Naive thymus-derived CD8-positive, alpha-beta T cell (primary cell): ENCODE results near the gene ZNF821. TPM values are rescaled to one million over a fixed set of nuclear protein-coding genes. Genes with fewer than 3 reads are reported as not detected.
"Not testable (repeated sequence)": the region's sequence is repeated elsewhere in the genome, so short reads cannot be mapped to it uniquely, and the experiment has no call there.

ENCODE experiments used
- ATAC-seq, 2 donors: fragments of 150-1000 bp; cut with Tn5 transposase in 1 of 2; sonication (Bioruptor Pico), chemical (Tn5 transposase) in 1 of 2; 1 replicate in 1 of 2; 2 replicates in 1 of 2; pipeline ENCODE4 v1.10.0; 2021; ENCODE audit warnings: mild to moderate bottlenecking in 2 of 2, moderate library complexity in 2 of 2
- POLR2A ChIA-PET: fragments of 350-600 bp; sonication (Branson Sonifier 250); formaldehyde crosslinking; loops from one replicate; lab custom pipeline; 2021; ENCODE audit warnings: antibody characterized with exemption; lab: Charles Lee
- DNase-seq, 10 donors: peaks; one replicate each; pipeline versions ENCODE4 v3.0.0 to v3.0.0-alpha.2; 2020 to 2022
- H3K27ac Mint-ChIP-seq, 10 donors: one replicate each; pipeline ENCODE4 v1.8.0; 2020 to 2022; ENCODE audit warnings: mild to moderate bottlenecking in 10 of 10, mixed read lengths in 10 of 10, moderate library complexity in 4 of 10, inconsistent platforms in 1 of 10
- H3K27me3 Mint-ChIP-seq, 5 donors: one replicate each; pipeline ENCODE4 v1.8.0; 2021 to 2022; ENCODE audit warnings: mixed read lengths in 5 of 5
- H3K36me3 Mint-ChIP-seq, 3 donors: one replicate each; pipeline ENCODE4 v1.8.0; 2020 to 2022; ENCODE audit warnings: mixed read lengths in 3 of 3, mild to moderate bottlenecking in 2 of 3, inconsistent platforms in 1 of 3
- H3K4me1 Mint-ChIP-seq, 4 donors: one replicate each; pipeline ENCODE4 v1.8.0; 2021 to 2022; ENCODE audit warnings: mixed read lengths in 4 of 4
- H3K4me3 Mint-ChIP-seq, 10 donors: one replicate each; pipeline ENCODE4 v1.8.0; 2020 to 2022; ENCODE audit warnings: mild to moderate bottlenecking in 10 of 10, mixed read lengths in 10 of 10, moderate library complexity in 6 of 10, inconsistent platforms in 1 of 10
- H3K9me3 Mint-ChIP-seq, 9 donors: one replicate each; pipeline ENCODE4 v1.8.0; 2020 to 2022; ENCODE audit warnings: mixed read lengths in 9 of 9, mild to moderate bottlenecking in 3 of 9, inconsistent platforms in 1 of 9, moderate library complexity in 1 of 9
- polyA plus RNA-seq, 3 donors: library from polyadenylated mRNA; unstranded; fragments of 300-500 nt; fragmentation: Illumina TruSeq; gene quantifications; one replicate each; pipeline ENCODE4 v1.2.3, GENCODE V29; 2021
- total RNA-seq, 8 experiments: library from RNA in 2 of 8; stranded (reverse) in 2 of 8; gene quantifications; one replicate each; pipeline ENCODE4 v1.2.3 and lab custom pipeline; 2021 to 2026

The ZNF821 gene
- total and polyA plus RNA-seq, 5 experiments from 2014 or later = 4.3 to 5.4 (median 4.9) TPM

DNA sequence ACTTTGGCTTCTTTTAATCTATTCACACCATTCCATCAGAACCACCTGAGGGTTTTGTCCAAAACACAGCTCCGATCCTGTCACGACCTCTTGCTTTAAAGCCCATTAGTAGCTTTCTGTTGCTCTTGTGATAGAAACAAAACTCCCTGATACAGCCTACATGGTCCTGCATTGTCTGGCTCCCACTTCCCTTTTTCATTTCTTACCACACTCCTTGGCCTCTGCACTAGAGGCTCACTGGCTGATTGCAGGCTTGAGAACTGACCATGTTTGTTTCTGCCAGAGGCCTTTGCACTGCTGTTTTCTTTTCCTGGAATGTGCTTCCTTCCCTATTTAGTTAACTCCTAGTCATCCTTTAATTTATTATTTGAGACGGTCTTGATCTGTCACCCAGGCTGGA, 35.1 kb upstream of the ZNF821 start:
- Mint-ChIP-seq H3K4me1 (peaks cover 24 to 45% (median 41%) of the 10 kb centered on the region in 4 donors), H3K27me3 (no peaks in the 10 kb centered on the region), H3K9me3 (peaks cover 0 to 3% (median 0%) of the 10 kb centered on the region in 9 donors), H3K36me3 (peaks cover 16 to 95% (median 55%) of the 10 kb centered on the region in 3 donors), H3K27ac (peak overlapping the region in 3 of 10 donors; percentile 35 to 44 (median 43)), H3K4me3 (peak overlapping the region in 2 of 10 donors; percentile 8 to 43)
- POLR2A ChIA-PET = interaction anchor here (1.4 kb wide), 1 partner anchor 36 kb away, joined by 3 read pairs; the partner anchor contains the start of gene ZNF821
- no peak for ATAC-seq
- no peak for DNase-seq

GRCh38 chr16:71917900-71918299, 33.9 kb upstream of the ZNF821 start:
- Mint-ChIP-seq H3K27ac (peak overlapping the region in 4 of 10 donors; percentile 13 to 66 (median 19)), H3K4me3 (no peak overlapping the region), H3K4me1 (peaks cover 29 to 54% (median 49%) of the 10 kb centered on the region in 4 donors), H3K36me3 (peaks cover 12 to 91% (median 51%) of the 10 kb centered on the region in 3 donors), H3K9me3 (peaks cover 0 to 3% (median 0%) of the 10 kb centered on the region in 9 donors), H3K27me3 (no peaks in the 10 kb centered on the region)
- ATAC-seq = no peak
- DNase-seq = no peak
- POLR2A ChIA-PET = no interaction called here

- Mint-ChIP-seq H3K4me1 (peaks cover 30 to 65% (median 57%) of the 10 kb centered on the region in 4 donors), H3K36me3 (peaks cover 12 to 91% (median 42%) of the 10 kb centered on the region in 3 donors), H3K4me3 (no peak overlapping the region), H3K27ac (peak overlapping the region in 6 of 10 donors; percentile 7 to 67 (median 31)), H3K9me3 (peaks cover 0 to 3% (median 0%) of the 10 kb centered on the region in 9 donors), H3K27me3 (no peaks in the 10 kb centered on the region)
- DNase-seq = no peak
- no peak for ATAC-seq
- POLR2A ChIA-PET = no interaction called here
Measured at GRCh38 chr16:71916397-71916920, 32.5 kb upstream of the ZNF821 start.

GRCh38 chr16:71915350-71915749, 31.4 kb upstream of the ZNF821 start:
- Mint-ChIP-seq H3K36me3 (peaks cover 12 to 87% (median 32%) of the 10 kb centered on the region in 3 donors), H3K27ac (peak overlapping the region in 6 of 10 donors; percentile 29 to 85 (median 55)), H3K4me1 (peaks cover 30 to 76% (median 61%) of the 10 kb centered on the region in 4 donors), H3K4me3 (peak overlapping the region in 2 of 10 donors; percentile 18 to 22), H3K9me3 (peaks cover 0 to 3% (median 0%) of the 10 kb centered on the region in 9 donors), H3K27me3 (no peaks in the 10 kb centered on the region)
- ATAC-seq (no peak), DNase-seq (no peak)
- POLR2A ChIA-PET = no interaction called here

- Mint-ChIP-seq H3K36me3 (peaks cover 12 to 84% (median 27%) of the 10 kb centered on the region in 3 donors), H3K27me3 (no peaks in the 10 kb centered on the region), H3K27ac (peak overlapping the region in 4 of 10 donors; percentile 37 to 77 (median 53)), H3K4me1 (peaks cover 32 to 77% (median 65%) of the 10 kb centered on the region in 4 donors), H3K4me3 (peak overlapping the region in 6 of 10 donors; percentile 1 to 69 (median 36)), H3K9me3 (peaks cover 0 to 3% (median 0%) of the 10 kb centered on the region in 9 donors)
- ATAC-seq = no peak
- DNase-seq = no peak
- POLR2A ChIA-PET = no interaction called here
Measured at GRCh38 chr16:71914802-71915201, 30.8 kb upstream of the ZNF821 start.

DNA sequence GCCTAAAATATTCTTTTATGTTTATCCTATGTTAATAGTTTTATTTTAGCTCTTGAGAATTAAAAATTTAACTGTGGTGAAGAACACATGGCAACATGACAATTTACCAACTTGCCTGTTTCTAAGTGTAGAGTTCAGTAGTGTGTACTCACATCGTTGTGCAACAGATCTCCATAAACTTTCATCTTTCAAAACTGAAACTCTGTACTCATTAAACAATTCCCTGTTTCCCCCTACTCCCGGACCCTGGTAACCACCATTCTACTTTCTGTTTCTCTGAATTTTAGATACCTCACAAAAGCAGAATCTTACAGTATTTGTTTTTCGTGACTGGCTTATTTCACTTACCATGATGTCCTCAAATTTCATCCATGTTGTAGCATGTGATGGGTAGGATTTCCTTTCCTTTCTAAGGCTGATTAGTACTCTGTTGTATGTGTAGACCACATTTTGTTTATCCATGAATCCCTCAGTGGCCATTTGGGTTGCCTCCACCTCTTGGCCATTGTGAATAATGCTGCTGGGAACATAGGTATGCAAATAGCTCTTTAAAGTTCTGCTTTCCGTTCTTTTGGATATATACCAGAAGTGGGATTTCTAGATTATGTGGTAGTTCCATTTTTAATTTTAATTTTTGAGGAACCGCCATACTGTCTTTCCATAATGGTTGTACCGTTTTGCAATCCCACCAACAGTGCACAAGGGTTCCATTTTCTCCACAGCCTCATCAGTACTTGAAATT, 28.7 kb upstream of the ZNF821 start:
- DNase-seq = no peak
- Mint-ChIP-seq H3K36me3 (peaks cover 6 to 82% (median 9%) of the 10 kb centered on the region in 3 donors), H3K4me3 (peak overlapping the region in 2 of 10 donors; percentile 2 to 4), H3K4me1 (peaks cover 36 to 89% (median 76%) of the 10 kb centered on the region in 4 donors), H3K27ac (peak overlapping the region in 2 of 10 donors; percentile 49 to 58), H3K9me3 (no peaks in the 10 kb centered on the region), H3K27me3 (no peaks in the 10 kb centered on the region)
- no peak for ATAC-seq
- POLR2A ChIA-PET = no interaction called here

DNA sequence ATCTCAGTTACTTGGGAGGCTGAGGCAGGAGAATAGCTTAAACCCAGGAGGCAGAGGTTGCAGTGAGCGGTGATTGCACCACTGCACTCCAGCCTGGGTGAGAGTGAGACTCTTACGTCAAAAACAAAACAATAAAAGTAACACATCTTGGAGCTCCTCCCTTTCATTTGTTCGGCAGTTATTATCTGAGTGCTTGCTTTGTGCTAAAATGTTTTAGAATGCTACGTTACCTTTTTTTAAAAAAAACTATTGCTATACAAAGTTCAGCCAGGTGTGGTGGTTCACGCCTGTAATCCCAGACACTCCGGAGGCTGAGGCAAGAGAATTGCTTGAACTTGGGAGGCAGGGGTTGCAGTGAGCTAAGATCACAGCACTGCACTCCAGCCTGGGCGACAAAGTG, 27.1 kb upstream of the ZNF821 start:
- Mint-ChIP-seq H3K4me3 (peak overlapping the region in 3 of 10 donors; percentile 13 to 26 (median 18)), H3K27me3 (no peaks in the 10 kb centered on the region), H3K9me3 (no peaks in the 10 kb centered on the region), H3K4me1 (peaks cover 34 to 92% (median 78%) of the 10 kb centered on the region in 4 donors), H3K27ac (peak overlapping the region in 2 of 10 donors; percentile 19 to 25), H3K36me3 (peaks cover 2 to 73% (median 5%) of the 10 kb centered on the region in 3 donors)
- POLR2A ChIA-PET = no interaction called here
- DNase-seq = no peak
- no peak for ATAC-seq

DNA sequence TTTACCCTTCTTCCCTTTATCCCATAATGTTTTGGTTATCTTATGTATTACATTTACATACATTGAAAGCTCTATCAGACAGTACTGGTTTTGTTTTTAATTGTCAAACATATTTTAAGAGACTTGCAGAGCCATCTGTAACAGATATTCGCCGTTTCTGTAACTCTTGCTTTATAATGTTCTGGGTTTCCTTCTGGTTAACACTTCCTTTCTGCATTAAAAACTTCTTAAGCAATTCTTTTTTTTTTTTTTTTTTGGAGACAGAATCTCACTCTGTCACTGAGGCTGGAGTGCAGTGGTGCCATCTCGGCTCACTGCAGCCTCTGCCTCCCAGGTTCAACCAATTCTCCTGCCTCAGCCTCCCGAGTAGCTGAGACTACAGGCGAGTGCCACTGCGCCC, 21.8 kb upstream of the ZNF821 start:
- DNase-seq (peak in 2 of 10 donors; percentile 16 to 29), ATAC-seq (peak; percentile 43 to 70)
- POLR2A ChIA-PET = interaction anchor here (0.7 to 1.8 kb wide), 3 partner anchors 10 to 296 kb away, joined by 3 to 7 read pairs (median 6); partner anchors contain the start of gene IST1
- not testable (repeated sequence) for H3K9me3 Mint-ChIP-seq, H3K27me3 Mint-ChIP-seq
- Mint-ChIP-seq H3K36me3 (peaks cover 0 to 36% (median 2%) of the 10 kb centered on the region in 3 donors), H3K27ac (peak overlapping the region; percentile 5 to 88 (median 82)), H3K4me3 (peak overlapping the region; percentile 64 to 84 (median 74)), H3K4me1 (peaks cover 27 to 94% (median 81%) of the 10 kb centered on the region in 4 donors)

- peaks cover 0 to 32% (median 2%) of the 10 kb centered on the region in 3 donors for H3K36me3 Mint-ChIP-seq
- H3K27me3 Mint-ChIP-seq = no peaks in the 10 kb centered on the region
- ATAC-seq (no peak), DNase-seq (no peak)
- H3K4me1 Mint-ChIP-seq = peaks cover 25 to 95% (median 79%) of the 10 kb centered on the region in 4 donors
- no peaks in the 10 kb centered on the region for H3K9me3 Mint-ChIP-seq
- POLR2A ChIA-PET = interaction anchor here (1.0 to 1.8 kb wide), 2 partner anchors 9 kb away, joined by 4 to 7 read pairs; partner anchors contain the start of gene IST1
- H3K4me3 Mint-ChIP-seq = peak overlapping the region in 7 of 10 donors; percentile 23 to 76 (median 59)
- peak overlapping the region in 9 of 10 donors; percentile 3 to 85 (median 66) for H3K27ac Mint-ChIP-seq
Measured at GRCh38 chr16:71904239-71904638, 20.3 kb upstream of the ZNF821 start.

DNA sequence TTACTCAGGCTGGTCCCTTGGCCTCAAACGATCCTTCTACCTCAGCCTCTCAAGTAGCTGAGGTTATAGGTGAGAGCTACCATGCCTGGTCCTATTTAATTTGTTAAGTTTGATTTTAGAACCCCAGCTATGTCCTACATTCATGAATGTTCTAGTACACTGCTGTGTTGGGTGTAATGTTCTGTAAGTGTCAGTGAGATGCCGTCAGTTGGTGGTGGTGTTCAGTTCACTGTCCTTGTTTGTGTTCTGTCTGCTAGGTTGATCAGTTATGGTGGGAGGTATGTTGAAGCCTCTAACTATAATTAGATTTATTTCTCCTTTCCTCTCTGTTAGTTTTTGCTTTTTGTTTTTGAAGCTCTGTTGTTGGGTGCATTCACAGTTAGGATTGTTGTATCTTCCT, 19.6 kb upstream of the ZNF821 start:
- H3K9me3 Mint-ChIP-seq = no peaks in the 10 kb centered on the region
- ATAC-seq (no peak), DNase-seq (no peak)
- POLR2A ChIA-PET = interaction anchor here (1.0 kb wide), 1 partner anchor 8 kb away, joined by 4 read pairs; the partner anchor contains the start of gene IST1
- peak overlapping the region in 7 of 10 donors; percentile 8 to 66 (median 29) for H3K4me3 Mint-ChIP-seq
- H3K36me3 Mint-ChIP-seq = peaks cover 0 to 26% (median 2%) of the 10 kb centered on the region in 3 donors
- H3K27me3 Mint-ChIP-seq = no peaks in the 10 kb centered on the region
- peak overlapping the region; percentile 16 to 77 (median 62) for H3K27ac Mint-ChIP-seq
- H3K4me1 Mint-ChIP-seq = peaks cover 23 to 94% (median 76%) of the 10 kb centered on the region in 4 donors

DNA sequence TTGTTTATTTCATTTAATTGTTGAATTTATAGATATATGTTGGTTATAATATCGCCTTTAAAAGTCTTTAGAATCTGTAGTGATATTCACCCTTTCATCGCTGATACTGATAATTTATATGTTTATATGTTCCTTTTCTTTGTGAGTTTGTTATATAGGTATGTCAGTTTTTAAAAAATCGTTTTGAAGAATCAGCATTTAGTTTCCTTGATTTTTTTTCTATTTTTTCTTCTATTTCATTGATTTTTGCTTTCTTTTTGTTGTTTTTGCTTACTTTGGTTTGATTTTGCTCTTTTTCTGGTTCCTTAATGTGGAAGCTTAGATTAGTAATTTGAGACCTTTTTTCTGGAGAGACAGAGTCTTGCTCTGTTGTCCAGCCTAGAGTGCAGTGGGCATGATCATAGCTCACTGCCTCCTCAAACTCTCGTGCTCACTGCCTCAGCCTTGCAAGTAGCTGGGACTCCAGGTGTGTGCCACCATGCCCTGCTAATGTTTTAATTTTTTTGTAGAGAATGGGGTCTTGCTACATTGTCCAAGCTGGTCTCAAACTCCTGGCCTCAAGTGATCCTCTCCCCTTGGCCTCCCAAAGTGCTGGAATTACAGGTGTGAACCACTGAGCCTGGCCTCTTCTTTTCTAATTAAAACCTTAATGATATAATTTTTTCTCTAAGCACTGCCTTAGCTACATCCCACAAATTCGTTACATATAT, 18.8 kb upstream of the ZNF821 start:
- DNase-seq = no peak
- H3K9me3 Mint-ChIP-seq = no peaks in the 10 kb centered on the region
- H3K4me1 Mint-ChIP-seq = peaks cover 23 to 93% (median 76%) of the 10 kb centered on the region in 4 donors
- H3K36me3 Mint-ChIP-seq = peaks cover 0 to 21% (median 2%) of the 10 kb centered on the region in 3 donors
- no peak for ATAC-seq
- H3K27ac Mint-ChIP-seq = peak overlapping the region in 9 of 10 donors; percentile 34 to 88 (median 53)
- peak overlapping the region in 9 of 10 donors; percentile 27 to 76 (median 48) for H3K4me3 Mint-ChIP-seq
- no peaks in the 10 kb centered on the region for H3K27me3 Mint-ChIP-seq
- POLR2A ChIA-PET = interaction anchor here (1.0 to 1.3 kb wide), 2 partner anchors 7 to 10 kb away, joined by 3 to 4 read pairs; partner anchors contain the start of gene IST1
